HG02885 (cell line): ENCODE data around the gene DPP9.

Source experiments
- ATAC-seq: cut with Tn5 transposase; IDR thresholded peaks from one replicate; pipeline ENCODE4 v1.9.1; 2021; ENCODE audit warnings: mild to moderate bottlenecking; ENCODE audit not compliant: unreplicated experiment, poor library complexity

DPP9 gene

GRCh38 chr19:4638828-4639530 lies 84.7 kb downstream of the DPP9 start, which contains the start of gene TNFAIP8L1:
Gene TNFAIP8L1 (plus strand): TSS chr19:4639516. CDS start chr19:4651870, 12,354 bp downstream.
- ATAC-seq: peak; percentile 91

- no peak for ATAC-seq
Measured at GRCh38 chr19:4638317-4638716, 85.3 kb downstream of the DPP9 start.

- ATAC-seq: no peak
Measured at GRCh38 chr19:4636761-4637160, 86.9 kb downstream of the DPP9 start.

GRCh38 chr19:4636151-4636717 lies 87.4 kb downstream of the DPP9 start:
- no peak for ATAC-seq

- no peak for ATAC-seq
Measured at GRCh38 chr19:4635754-4636116, 87.9 kb downstream of the DPP9 start.

- no peak for ATAC-seq
Measured at GRCh38 chr19:4633140-4633967, 90.3 kb downstream of the DPP9 start.
